WI38 (cell line): ENCODE results near the gene HS6ST3.

ENCODE experiments used
- H3K4me3 ChIP-seq: 2 replicates; pipeline ENCODE4 v1.5.1; 2011; ENCODE audit warnings: low read depth, mild to moderate bottlenecking, control low read depth, low read length
- TF ChIP-seq, protein P1 (sequence below): IDR thresholded peaks from 2 replicates; pipeline ENCODE4 v1.5.1; 2012; ENCODE audit warnings: low read depth, mild to moderate bottlenecking, control low read depth, low read length

HS6ST3 gene

DNA sequence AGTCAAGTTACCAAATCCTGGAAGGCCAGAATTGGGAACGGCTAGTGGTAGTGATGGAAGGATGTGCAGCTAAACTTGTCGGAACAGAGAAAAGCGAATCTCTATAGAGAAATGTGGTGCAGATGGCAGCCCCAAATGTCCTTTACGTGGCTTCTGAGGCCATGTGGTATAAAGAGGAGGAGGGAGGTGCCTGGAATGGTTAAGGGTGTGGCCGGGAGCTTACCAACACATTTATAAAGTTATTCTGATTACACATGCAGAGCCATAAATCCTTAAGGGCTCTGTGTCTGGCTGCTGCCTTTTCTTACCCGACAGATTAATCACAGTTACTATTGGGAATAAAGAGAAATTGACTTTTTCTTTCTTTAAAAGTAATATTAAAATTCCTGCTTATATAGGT is 714.3 kb downstream of the HS6ST3 start:
- no peak overlapping the region for H3K4me3 ChIP-seq
- TF ChIP-seq, protein P1, sequence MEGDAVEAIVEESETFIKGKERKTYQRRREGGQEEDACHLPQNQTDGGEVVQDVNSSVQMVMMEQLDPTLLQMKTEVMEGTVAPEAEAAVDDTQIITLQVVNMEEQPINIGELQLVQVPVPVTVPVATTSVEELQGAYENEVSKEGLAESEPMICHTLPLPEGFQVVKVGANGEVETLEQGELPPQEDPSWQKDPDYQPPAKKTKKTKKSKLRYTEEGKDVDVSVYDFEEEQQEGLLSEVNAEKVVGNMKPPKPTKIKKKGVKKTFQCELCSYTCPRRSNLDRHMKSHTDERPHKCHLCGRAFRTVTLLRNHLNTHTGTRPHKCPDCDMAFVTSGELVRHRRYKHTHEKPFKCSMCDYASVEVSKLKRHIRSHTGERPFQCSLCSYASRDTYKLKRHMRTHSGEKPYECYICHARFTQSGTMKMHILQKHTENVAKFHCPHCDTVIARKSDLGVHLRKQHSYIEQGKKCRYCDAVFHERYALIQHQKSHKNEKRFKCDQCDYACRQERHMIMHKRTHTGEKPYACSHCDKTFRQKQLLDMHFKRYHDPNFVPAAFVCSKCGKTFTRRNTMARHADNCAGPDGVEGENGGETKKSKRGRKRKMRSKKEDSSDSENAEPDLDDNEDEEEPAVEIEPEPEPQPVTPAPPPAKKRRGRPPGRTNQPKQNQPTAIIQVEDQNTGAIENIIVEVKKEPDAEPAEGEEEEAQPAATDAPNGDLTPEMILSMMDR: no peak

DNA sequence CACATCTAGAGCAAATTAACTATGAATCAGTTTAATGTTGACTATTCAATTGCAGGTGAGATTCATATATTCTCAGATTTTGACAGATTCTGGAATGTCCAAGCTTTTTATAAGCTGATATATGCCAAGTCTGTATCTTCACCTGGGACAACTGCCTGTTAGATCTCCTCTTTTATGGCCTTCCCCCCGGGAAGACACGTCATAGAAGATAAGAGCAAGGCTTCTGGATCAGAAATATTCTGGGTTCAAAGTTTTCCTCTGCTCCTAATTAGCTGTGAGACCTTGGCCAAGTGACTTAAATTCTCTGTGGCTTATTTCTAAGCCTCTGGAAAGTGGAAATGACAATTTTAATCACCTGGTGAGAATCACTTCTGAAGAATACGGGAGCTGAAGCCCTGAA is 716.8 kb downstream of the HS6ST3 start:
- no peak overlapping the region for H3K4me3 ChIP-seq
- TF ChIP-seq, protein P1: no peak

GRCh38 chr13:96809366-96810096 is 719.6 kb downstream of the HS6ST3 start:
- TF ChIP-seq, protein P1: no peak
- H3K4me3 ChIP-seq: no peak overlapping the region

DNA sequence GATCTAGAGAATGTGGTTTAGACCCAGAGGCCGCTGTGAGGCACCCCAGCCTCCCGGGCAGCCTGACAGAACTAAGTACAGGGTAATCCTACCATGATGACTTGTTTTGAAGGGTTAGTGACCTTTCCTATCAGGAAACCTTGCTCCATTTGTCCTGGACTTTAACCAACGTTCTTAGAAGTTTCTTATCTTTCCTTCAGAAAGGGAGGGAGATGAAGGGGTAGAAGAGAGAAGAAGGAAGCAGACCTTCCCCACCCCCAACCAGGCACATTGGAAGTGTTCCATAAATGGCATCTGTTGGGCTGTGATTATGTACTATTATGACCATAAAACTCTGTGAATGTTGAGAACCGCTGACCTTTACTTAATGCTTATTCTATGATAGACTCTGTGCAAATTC is 720.2 kb downstream of the HS6ST3 start:
- TF ChIP-seq, protein P1: no peak
- H3K4me3 ChIP-seq: no peak overlapping the region

GRCh38 chr13:96811049-96811448 is 721.1 kb downstream of the HS6ST3 start:
- no peak overlapping the region for H3K4me3 ChIP-seq
- TF ChIP-seq, protein P1: no peak

DNA sequence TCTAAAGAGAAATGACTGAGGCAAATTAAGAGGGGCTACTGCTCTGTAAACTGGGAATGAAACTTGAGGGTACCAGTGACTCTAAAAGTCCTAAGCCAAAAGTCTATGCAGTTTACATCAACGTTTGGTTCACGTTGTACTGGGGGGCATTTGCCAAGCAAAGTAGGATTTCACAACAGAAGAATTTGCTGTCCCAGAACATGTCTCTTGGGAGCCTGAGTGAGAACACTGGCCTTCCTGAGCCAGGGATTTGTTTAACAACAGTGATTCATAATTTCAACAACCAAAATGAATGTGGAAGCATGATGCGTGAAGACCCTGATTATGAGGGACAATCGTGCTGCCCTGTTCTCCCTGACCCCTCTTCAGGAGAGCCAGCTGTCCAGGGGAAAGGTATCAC is 726.4 kb downstream of the HS6ST3 start:
- TF ChIP-seq, protein P1: no peak
- H3K4me3 ChIP-seq: no peak overlapping the region

- TF ChIP-seq, protein P1: no peak
- no peak overlapping the region for H3K4me3 ChIP-seq
Observed at GRCh38 chr13:96816874-96817273, 727.0 kb downstream of the HS6ST3 start.
